Measurements from ENCODE around the gene SCGB3A1.
A peak's percentile ranks its signal among the peaks of the same experiment; 100 is the strongest.

Gene SCGB3A1

GRCh38 chr5:180625125-180625790 is 34.0 kb upstream of the SCGB3A1 start:
- no peak for DNase-seq (ENCODE audit: low read depth)

GRCh38 chr5:180624587-180624986 is 33.3 kb upstream of the SCGB3A1 start:
- DNase-seq (ENCODE audit: low read depth): no peak

GRCh38 chr5:180623844-180624243 is 32.5 kb upstream of the SCGB3A1 start:
- no peak for DNase-seq (ENCODE audit: low read depth)

GRCh38 chr5:180623411-180623834 is 32.1 kb upstream of the SCGB3A1 start:
- DNase-seq (ENCODE audit: low read depth): no peak

GRCh38 chr5:180622910-180623309 is 31.6 kb upstream of the SCGB3A1 start:
- DNase-seq (ENCODE audit: low read depth): no peak

GRCh38 chr5:180621311-180621710 is 30.0 kb upstream of the SCGB3A1 start:
- no peak for DNase-seq (ENCODE audit: low read depth)

GRCh38 chr5:180620014-180620413 is 28.7 kb upstream of the SCGB3A1 start:
- DNase-seq (ENCODE audit: low read depth): no peak

GRCh38 chr5:180619563-180619915 is 28.2 kb upstream of the SCGB3A1 start:
- no peak for DNase-seq (ENCODE audit: low read depth)

GRCh38 chr5:180618829-180619562 is 27.7 kb upstream of the SCGB3A1 start:
- DNase-seq (ENCODE audit: low read depth): no peak

GRCh38 chr5:180618487-180618828 is 27.2 kb upstream of the SCGB3A1 start:
- no peak for DNase-seq (ENCODE audit: low read depth)

GRCh38 chr5:180613814-180614188 is 22.5 kb upstream of the SCGB3A1 start:
- no peak for DNase-seq (ENCODE audit: low read depth)

- no peak for DNase-seq (ENCODE audit: low read depth)
Measured at GRCh38 chr5:180613188-180613813, 22.0 kb upstream of the SCGB3A1 start.

- DNase-seq (ENCODE audit: low read depth): no peak
Measured at GRCh38 chr5:180612683-180613082, 21.4 kb upstream of the SCGB3A1 start.

- no peak for DNase-seq (ENCODE audit: low read depth)
Measured at GRCh38 chr5:180611140-180611850, 20.0 kb upstream of the SCGB3A1 start.

GRCh38 chr5:180609817-180610550 is 18.7 kb upstream of the SCGB3A1 start:
- DNase-seq (ENCODE audit: low read depth): no peak

GRCh38 chr5:180609386-180609785 is 18.1 kb upstream of the SCGB3A1 start:
- DNase-seq (ENCODE audit: low read depth): no peak

- DNase-seq (ENCODE audit: low read depth): no peak
Measured at GRCh38 chr5:180608572-180609310, 17.4 kb upstream of the SCGB3A1 start.

GRCh38 chr5:180607861-180608571 is 16.7 kb upstream of the SCGB3A1 start:
- DNase-seq (ENCODE audit: low read depth): no peak

GRCh38 chr5:180606215-180606785 is 15.0 kb upstream of the SCGB3A1 start:
- no peak for DNase-seq (ENCODE audit: low read depth)

- peak; percentile 44 for DNase-seq (ENCODE audit: low read depth)
Measured at GRCh38 chr5:180605554-180606214, 14.4 kb upstream of the SCGB3A1 start.

Measured in stimulated activated CD8-positive, alpha-beta memory T cell treated with anti-CD3 and anti-CD28 coated beads, Interleukin-12 subunit alpha, Interleukin-12 subunit beta, amount 100 ng/mL, for 1 hour (primary cell).